Measurements from ENCODE around the gene SOX13.

The SOX13 gene

GRCh38 chr1:204121840-204122555 lies 49.1 kb downstream of the SOX13 start:
- Mint-ChIP-seq H3K27me3 (no peaks in the 10 kb centered on the region), H3K9me3 (no peaks in the 10 kb centered on the region), H3K4me1 (ENCODE audit: low read depth) (no peaks in the 10 kb centered on the region), H3K36me3 (ENCODE audit: low read depth) (no peaks in the 10 kb centered on the region), H3K4me3 (no peak overlapping the region), H3K27ac (no peak overlapping the region)
- DNase-seq, result no peak

- H3K27me3 Mint-ChIP-seq, result no peaks in the 10 kb centered on the region
- H3K36me3 Mint-ChIP-seq (ENCODE audit: low read depth), result no peaks in the 10 kb centered on the region
- H3K27ac Mint-ChIP-seq, result no peak overlapping the region
- no peaks in the 10 kb centered on the region for H3K9me3 Mint-ChIP-seq
- DNase-seq, result no peak
- H3K4me1 Mint-ChIP-seq (ENCODE audit: low read depth), result peaks cover 2% of the 10 kb centered on the region
- no peak overlapping the region for H3K4me3 Mint-ChIP-seq
Measured at GRCh38 chr1:204123376-204123775, 50.5 kb downstream of the SOX13 start.

GRCh38 chr1:204124639-204125038 lies 51.7 kb downstream of the SOX13 start:
- DNase-seq, result no peak
- H3K4me3 Mint-ChIP-seq, result no peak overlapping the region
- H3K36me3 Mint-ChIP-seq (ENCODE audit: low read depth), result no peaks in the 10 kb centered on the region
- no peak overlapping the region for H3K27ac Mint-ChIP-seq
- H3K9me3 Mint-ChIP-seq, result no peaks in the 10 kb centered on the region
- H3K27me3 Mint-ChIP-seq, result no peaks in the 10 kb centered on the region
- peaks cover 10% of the 10 kb centered on the region for H3K4me1 Mint-ChIP-seq (ENCODE audit: low read depth)

GRCh38 chr1:204125759-204126351 lies 52.9 kb downstream of the SOX13 start:
- no peaks in the 10 kb centered on the region for H3K9me3 Mint-ChIP-seq
- peaks cover 10% of the 10 kb centered on the region for H3K4me1 Mint-ChIP-seq (ENCODE audit: low read depth)
- no peaks in the 10 kb centered on the region for H3K27me3 Mint-ChIP-seq
- no peak overlapping the region for H3K27ac Mint-ChIP-seq
- H3K4me3 Mint-ChIP-seq, result no peak overlapping the region
- no peaks in the 10 kb centered on the region for H3K36me3 Mint-ChIP-seq (ENCODE audit: low read depth)
- DNase-seq, result no peak

GRCh38 chr1:204126386-204126785 lies 53.5 kb downstream of the SOX13 start:
- no peak overlapping the region for H3K27ac Mint-ChIP-seq

GRCh38 chr1:204126956-204127355 lies 54.0 kb downstream of the SOX13 start:
- no peak for DNase-seq
- H3K36me3 Mint-ChIP-seq (ENCODE audit: low read depth), result no peaks in the 10 kb centered on the region

More at GRCh38 chr1:204126386-204126785, 53.5 kb downstream of the SOX13 start:
- H3K27me3 Mint-ChIP-seq, result no peaks in the 10 kb centered on the region
- no peak overlapping the region for H3K4me3 Mint-ChIP-seq
- H3K9me3 Mint-ChIP-seq, result no peaks in the 10 kb centered on the region
- peaks cover 10% of the 10 kb centered on the region for H3K4me1 Mint-ChIP-seq (ENCODE audit: low read depth)
- DNase-seq, result no peak
- no peaks in the 10 kb centered on the region for H3K36me3 Mint-ChIP-seq (ENCODE audit: low read depth)

GRCh38 chr1:204127597-204128242 lies 54.8 kb downstream of the SOX13 start:
- no peak for DNase-seq
- peaks cover 10% of the 10 kb centered on the region for H3K4me1 Mint-ChIP-seq (ENCODE audit: low read depth)
- H3K27ac Mint-ChIP-seq, result no peak overlapping the region
- no peaks in the 10 kb centered on the region for H3K9me3 Mint-ChIP-seq
- no peaks in the 10 kb centered on the region for H3K36me3 Mint-ChIP-seq (ENCODE audit: low read depth)
- H3K27me3 Mint-ChIP-seq, result no peaks in the 10 kb centered on the region
- H3K4me3 Mint-ChIP-seq, result no peak overlapping the region

More at GRCh38 chr1:204126956-204127355, 54.0 kb downstream of the SOX13 start:
- Mint-ChIP-seq H3K27me3 (no peaks in the 10 kb centered on the region), H3K9me3 (no peaks in the 10 kb centered on the region), H3K27ac (no peak overlapping the region), H3K4me1 (ENCODE audit: low read depth) (peaks cover 10% of the 10 kb centered on the region), H3K4me3 (no peak overlapping the region)

GRCh38 chr1:204128464-204128963 lies 55.6 kb downstream of the SOX13 start:
- Mint-ChIP-seq H3K36me3 (ENCODE audit: low read depth) (no peaks in the 10 kb centered on the region), H3K4me3 (no peak overlapping the region), H3K9me3 (no peaks in the 10 kb centered on the region), H3K27me3 (no peaks in the 10 kb centered on the region), H3K4me1 (ENCODE audit: low read depth) (peaks cover 10% of the 10 kb centered on the region), H3K27ac (no peak overlapping the region)
- DNase-seq, result no peak

DNA sequence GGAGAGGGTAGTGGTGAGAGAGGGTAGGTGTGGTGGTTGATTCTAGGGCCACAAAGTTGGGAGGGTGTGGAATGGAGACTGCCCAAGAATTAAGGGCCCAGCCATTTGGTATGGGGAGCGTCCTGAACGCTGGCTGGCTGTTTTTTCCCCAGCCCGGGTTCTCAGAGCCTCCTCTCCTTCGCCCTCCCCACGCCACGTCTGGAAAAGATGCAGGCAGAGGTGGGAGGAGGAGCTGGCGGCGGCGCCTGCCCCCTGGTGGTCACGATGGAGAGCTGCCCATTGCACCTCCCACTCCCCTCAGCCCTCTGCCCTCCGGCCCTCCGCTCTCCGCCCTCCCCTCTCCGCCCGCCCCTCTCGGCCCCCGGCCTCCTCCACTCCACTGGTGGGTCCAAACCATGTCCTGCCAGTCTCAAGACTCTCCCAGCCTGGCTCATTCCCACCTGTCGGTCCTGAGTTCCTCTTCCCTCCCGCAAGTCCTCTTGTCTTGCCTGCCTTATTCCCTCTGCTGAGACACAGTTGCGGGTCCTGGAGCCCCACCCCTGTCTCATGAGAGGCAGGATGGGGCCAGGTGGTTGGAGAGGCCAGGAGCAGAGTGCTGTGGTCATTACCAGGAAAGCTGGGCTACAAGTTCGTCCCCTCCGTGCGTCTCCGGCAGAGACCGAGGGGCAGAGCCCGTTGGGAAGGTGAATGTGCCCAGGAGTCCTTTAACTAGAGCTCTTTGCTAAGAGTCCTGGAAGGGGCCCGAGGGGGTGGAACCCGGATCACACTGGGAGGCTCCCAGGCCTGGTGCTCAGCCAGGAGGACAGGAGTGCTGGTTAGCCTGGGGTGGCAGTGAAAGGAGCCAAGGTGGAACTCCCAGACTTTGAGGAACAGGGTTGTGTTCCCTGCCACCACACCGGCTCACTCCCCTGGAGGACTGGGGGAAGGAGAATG lies 56.3 kb downstream of the SOX13 start:
- DNase-seq, result peak; percentile 76
- Mint-ChIP-seq H3K4me1 (ENCODE audit: low read depth) (peaks cover 10% of the 10 kb centered on the region), H3K9me3 (no peaks in the 10 kb centered on the region), H3K27ac (no peak overlapping the region), H3K27me3 (no peaks in the 10 kb centered on the region), H3K36me3 (ENCODE audit: low read depth) (no peaks in the 10 kb centered on the region), H3K4me3 (no peak overlapping the region)

GRCh38 chr1:204130178-204130577 lies 57.3 kb downstream of the SOX13 start:
- H3K27me3 Mint-ChIP-seq, result no peaks in the 10 kb centered on the region
- H3K27ac Mint-ChIP-seq, result no peak overlapping the region
- H3K4me3 Mint-ChIP-seq, result no peak overlapping the region
- peaks cover 10% of the 10 kb centered on the region for H3K4me1 Mint-ChIP-seq (ENCODE audit: low read depth)
- H3K36me3 Mint-ChIP-seq (ENCODE audit: low read depth), result no peaks in the 10 kb centered on the region
- no peaks in the 10 kb centered on the region for H3K9me3 Mint-ChIP-seq
- no peak for DNase-seq

- H3K27ac Mint-ChIP-seq, result no peak overlapping the region
- no peaks in the 10 kb centered on the region for H3K27me3 Mint-ChIP-seq
Measured at GRCh38 chr1:204130981-204131892, 58.3 kb downstream of the SOX13 start.

GRCh38 chr1:204131978-204132377 lies 59.1 kb downstream of the SOX13 start:
- H3K36me3 Mint-ChIP-seq (ENCODE audit: low read depth), result no peaks in the 10 kb centered on the region
- no peak overlapping the region for H3K4me3 Mint-ChIP-seq
- H3K9me3 Mint-ChIP-seq, result no peaks in the 10 kb centered on the region
- H3K27ac Mint-ChIP-seq, result no peak overlapping the region
- DNase-seq, result no peak
- peaks cover 10% of the 10 kb centered on the region for H3K4me1 Mint-ChIP-seq (ENCODE audit: low read depth)
- H3K27me3 Mint-ChIP-seq, result no peaks in the 10 kb centered on the region

More at GRCh38 chr1:204130981-204131892, 58.3 kb downstream of the SOX13 start:
- H3K4me1 Mint-ChIP-seq (ENCODE audit: low read depth), result peaks cover 10% of the 10 kb centered on the region
- H3K4me3 Mint-ChIP-seq, result no peak overlapping the region
- no peak for DNase-seq
- no peaks in the 10 kb centered on the region for H3K9me3 Mint-ChIP-seq
- H3K36me3 Mint-ChIP-seq (ENCODE audit: low read depth), result no peaks in the 10 kb centered on the region

GRCh38 chr1:204132718-204133117 lies 59.8 kb downstream of the SOX13 start:
- DNase-seq, result no peak
- Mint-ChIP-seq H3K27me3 (no peaks in the 10 kb centered on the region), H3K36me3 (ENCODE audit: low read depth) (no peaks in the 10 kb centered on the region), H3K4me3 (no peak overlapping the region), H3K4me1 (ENCODE audit: low read depth) (peaks cover 10% of the 10 kb centered on the region), H3K27ac (no peak overlapping the region), H3K9me3 (no peaks in the 10 kb centered on the region)

Measured in activated T-cell treated with anti-CD3 and anti-CD28 coated beads, Interleukin-2, amount 50 U/mL, for 24 hours (primary cell).